Uterus (tissue), 4 donors: ENCODE measurements around the gene BGN. TPM values are rescaled to one million over a fixed set of nuclear protein-coding genes. Genes with fewer than 3 reads are reported as not detected.

ENCODE experiments used
- DNase-seq, 2 donors: peaks; one replicate each; pipeline ENCODE4 v3.0.0-alpha.2; 2019 to 2020
- H3K27ac ChIP-seq, 2 donors: fragments of 200-600 bp; sonication (generic); 1 replicate in 1 of 2; 2 replicates in 1 of 2; pipeline ENCODE4 v1.5.1; 2016 to 2018
- H3K27me3 ChIP-seq, 2 donors: fragments of 200-600 bp; sonication (generic); one replicate each; pipeline ENCODE4 v1.5.1; 2018 to 2019; ENCODE audit warnings: control low read depth in 1 of 2
- H3K36me3 ChIP-seq, 2 donors: fragments of 200-600 bp; sonication (generic); one replicate each; pipeline ENCODE4 v1.5.1; 2019; ENCODE audit warnings: control low read depth in 1 of 2
- H3K4me1 ChIP-seq, 2 donors: fragments of 200-600 bp; sonication (generic); one replicate each; pipeline ENCODE4 v1.5.1; 2018 to 2019; ENCODE audit warnings: control low read depth in 1 of 2
- H3K4me3 ChIP-seq, 2 donors: fragments of 200-600 bp; sonication (generic); 1 replicate in 1 of 2; 2 replicates in 1 of 2; pipeline ENCODE4 v1.5.1; 2018 to 2019; ENCODE audit warnings: mild to moderate bottlenecking in 1 of 2
- H3K9me3 ChIP-seq, 2 donors: fragments of 200-600 bp; sonication (generic); one replicate each; pipeline ENCODE4 v1.5.1; 2019; ENCODE audit warnings: control low read depth in 1 of 2
- CTCF ChIP-seq, 4 experiments: fragments of 200-600 bp in 2 of 4; fragments of 450-650 bp in 2 of 4; sonication (generic) in 2 of 4; IDR thresholded peaks; one replicate each; pipeline ENCODE4 v1.5.1; 2016 to 2019; ENCODE audit warnings: antibody characterized with exemption in 4 of 4, mild to moderate bottlenecking in 2 of 4, moderate library complexity in 1 of 4
- POLR2A ChIP-seq, 2 donors: fragments of 450-650 bp; IDR thresholded peaks; one replicate each; pipeline ENCODE4 v1.6.1; 2016; ENCODE audit warnings: antibody characterized with exemption in 2 of 2, mild to moderate bottlenecking in 1 of 2, moderate library complexity in 1 of 2
- intact Hi-C: fragments of 100-400 bp; cut with DNase I; formaldehyde crosslinking; loops from one replicate; pipeline ENCODE4 v1.15.1; 2023; ENCODE audit warnings: low total_unique reads
- total RNA-seq, 4 donors: library from RNA; depleted of rRNA in 3 of 4; stranded (reverse); fragments of >200 nt in 3 of 4; gene quantifications; one replicate each; pipeline versions ENCODE4 v1.1.0 to v1.2.4, GENCODE V29; 2014 to 2023
- donor health status: DM: yes; HTN: yes; CAD: no.

Gene BGN
- total RNA-seq, 4 donors from 2014 or later: 36.8 to 91.5 (median 50.0) TPM

- no peaks in the 10 kb centered on the region for H3K9me3 ChIP-seq
- H3K36me3 ChIP-seq: no peaks in the 10 kb centered on the region
- TF ChIP-seq POLR2A (IDR thresholded peaks at IDR 0.05) (no peak), CTCF (IDR thresholded peaks at IDR 0.05) (no peak)
- H3K4me1 ChIP-seq: no peaks in the 10 kb centered on the region
- intact Hi-C loops: no loop called here
- no peak overlapping the region for H3K4me3 ChIP-seq
- H3K27ac ChIP-seq: no peak overlapping the region
- H3K27me3 ChIP-seq: peaks cover 0 to 9% of the 10 kb centered on the region in 2 donors
- DNase-seq: no peak
Observed at GRCh38 chrX:153525451-153525850, 30.7 kb downstream of the BGN start.

- Histone ChIP-seq H3K4me3 (no peak overlapping the region), H3K27ac (no peak overlapping the region), H3K36me3 (no peaks in the 10 kb centered on the region), H3K9me3 (no peaks in the 10 kb centered on the region), H3K27me3 (peaks cover 0 to 9% of the 10 kb centered on the region in 2 donors), H3K4me1 (no peaks in the 10 kb centered on the region)
- no peak for DNase-seq
- intact Hi-C loops: no loop called here
- no peak for TF ChIP-seq CTCF (IDR thresholded peaks at IDR 0.05)
- no peak for TF ChIP-seq POLR2A (IDR thresholded peaks at IDR 0.05)
Observed at GRCh38 chrX:153526042-153526441, 31.3 kb downstream of the BGN start.

GRCh38 chrX:153526801-153527200 lies 32.0 kb downstream of the BGN start:
- Histone ChIP-seq H3K4me3 (no peak overlapping the region), H3K4me1 (no peaks in the 10 kb centered on the region), H3K27me3 (peaks cover 0 to 9% of the 10 kb centered on the region in 2 donors), H3K9me3 (no peaks in the 10 kb centered on the region), H3K27ac (no peak overlapping the region), H3K36me3 (no peaks in the 10 kb centered on the region)
- DNase-seq: no peak
- TF ChIP-seq POLR2A (IDR thresholded peaks at IDR 0.05) (no peak), CTCF (IDR thresholded peaks at IDR 0.05) (no peak)
- intact Hi-C loops: no loop called here

GRCh38 chrX:153527208-153527607 lies 32.4 kb downstream of the BGN start:
- no peaks in the 10 kb centered on the region for H3K4me1 ChIP-seq
- no peak overlapping the region for H3K4me3 ChIP-seq
- intact Hi-C loops: no loop called here
- peaks cover 0 to 9% of the 10 kb centered on the region in 2 donors for H3K27me3 ChIP-seq
- no peak overlapping the region for H3K27ac ChIP-seq
- DNase-seq: no peak
- no peak for TF ChIP-seq CTCF (IDR thresholded peaks at IDR 0.05)
- TF ChIP-seq POLR2A (IDR thresholded peaks at IDR 0.05): no peak
- no peaks in the 10 kb centered on the region for H3K36me3 ChIP-seq
- no peaks in the 10 kb centered on the region for H3K9me3 ChIP-seq

- Histone ChIP-seq H3K27me3 (no peaks in the 10 kb centered on the region), H3K9me3 (no peaks in the 10 kb centered on the region), H3K4me3 (no peak overlapping the region), H3K27ac (no peak overlapping the region), H3K36me3 (no peaks in the 10 kb centered on the region), H3K4me1 (no peaks in the 10 kb centered on the region)
- DNase-seq: no peak
- TF ChIP-seq CTCF (IDR thresholded peaks at IDR 0.05) (no peak), POLR2A (IDR thresholded peaks at IDR 0.05) (no peak)
- intact Hi-C loops: no loop called here
Observed at GRCh38 chrX:153530411-153531129, 35.8 kb downstream of the BGN start.
